Neural cell (in vitro differentiated cells): ENCODE data around the gene ARHGEF40.
A peak's percentile ranks its signal among the peaks of the same experiment; 100 is the strongest.

Source experiments
- EP300 ChIP-seq: fragments of 450-650 bp; conservative IDR thresholded peaks from 2 replicates; pipeline ENCODE4 v1.6.1; 2014; ENCODE audit warnings: antibody characterized with exemption, mild to moderate bottlenecking, moderate library complexity; ENCODE audit not compliant: poor library complexity, severe bottlenecking
- EZH2 ChIP-seq: fragments of 200-600, 300-800 bp; shearing (Covaris generic), sonication (generic); IDR thresholded peaks from 2 replicates; pipeline ENCODE4 v1.6.1; 2014; ENCODE audit warnings: antibody characterized with exemption, low read length, borderline replicate concordance, mild to moderate bottlenecking; ENCODE audit not compliant: insufficient read depth, poor library complexity, severe bottlenecking
- MXI1 ChIP-seq: fragments of 450-650 bp; conservative IDR thresholded peaks from 2 replicates; pipeline ENCODE4 v1.6.1; 2014; ENCODE audit warnings: antibody characterized with exemption, mild to moderate bottlenecking; ENCODE audit not compliant: poor library complexity, severe bottlenecking
- POLR2AphosphoS5 ChIP-seq: IDR thresholded peaks from 2 replicates; pipeline ENCODE4 v1.6.1; 2012
- RAD21 ChIP-seq: fragments of 450-650 bp; conservative IDR thresholded peaks from 2 replicates; pipeline ENCODE4 v1.6.1; 2014; ENCODE audit warnings: antibody characterized with exemption, mild to moderate bottlenecking, moderate library complexity
- SMC3 ChIP-seq: fragments of 450-650 bp; conservative IDR thresholded peaks from 2 replicates; pipeline ENCODE4 v1.6.1; 2014; ENCODE audit warnings: antibody characterized with exemption, mild to moderate bottlenecking, moderate library complexity; ENCODE audit not compliant: poor library complexity
- TAF1 ChIP-seq: IDR thresholded peaks from 2 replicates; pipeline ENCODE4 v1.6.1; 2012; ENCODE audit warnings: low read depth
- TF ChIP-seq, protein P1 (sequence below): fragments of 450-650 bp; IDR thresholded peaks from 2 replicates; pipeline ENCODE4 v1.5.1; 2014; ENCODE audit warnings: antibody characterized with exemption, mild to moderate bottlenecking, moderate library complexity; ENCODE audit not compliant: poor library complexity, severe bottlenecking
- TF ChIP-seq, protein P2 (sequence below): IDR thresholded peaks from 2 replicates; pipeline ENCODE4 v1.6.1; 2012; ENCODE audit warnings: borderline replicate concordance

DNA sequence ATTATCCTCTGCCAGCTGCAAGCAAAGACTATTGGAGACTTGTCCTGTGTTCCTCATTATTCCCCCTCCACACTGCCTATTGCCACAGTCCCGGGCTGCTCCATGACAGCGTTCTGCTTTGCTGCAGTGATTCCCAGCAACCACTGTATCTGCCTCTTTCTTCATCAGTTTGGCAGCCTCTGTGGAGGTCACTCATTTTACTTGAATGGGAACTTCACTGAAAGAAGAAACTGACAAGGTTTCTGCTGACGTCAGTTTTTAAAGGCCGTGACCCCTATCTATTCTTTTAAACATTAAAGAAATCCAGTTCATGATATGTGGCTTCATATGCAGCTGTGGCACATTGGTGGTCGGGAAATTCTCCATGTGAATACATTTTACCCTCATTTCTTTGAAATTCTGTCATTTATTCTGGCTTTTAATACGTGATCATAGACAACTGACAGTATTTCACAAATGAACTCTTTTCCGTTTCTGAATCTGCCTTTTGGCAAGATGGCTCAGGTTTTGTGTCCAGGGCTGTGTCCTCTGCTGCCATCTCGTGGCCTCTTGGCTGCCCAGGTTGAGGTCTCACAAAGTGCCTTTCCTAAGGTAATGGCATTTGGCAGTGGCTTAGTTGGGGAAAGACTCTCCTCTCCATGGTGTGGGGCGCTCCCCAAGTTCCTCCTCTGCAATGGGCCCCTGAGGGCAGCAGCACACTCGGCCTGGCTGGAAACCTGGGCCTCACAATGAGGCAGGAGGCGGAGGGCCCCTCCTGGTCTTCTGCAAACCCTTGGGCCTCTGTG lies 36.6 kb downstream of the ARHGEF40 start:
- TF ChIP-seq, protein P1, sequence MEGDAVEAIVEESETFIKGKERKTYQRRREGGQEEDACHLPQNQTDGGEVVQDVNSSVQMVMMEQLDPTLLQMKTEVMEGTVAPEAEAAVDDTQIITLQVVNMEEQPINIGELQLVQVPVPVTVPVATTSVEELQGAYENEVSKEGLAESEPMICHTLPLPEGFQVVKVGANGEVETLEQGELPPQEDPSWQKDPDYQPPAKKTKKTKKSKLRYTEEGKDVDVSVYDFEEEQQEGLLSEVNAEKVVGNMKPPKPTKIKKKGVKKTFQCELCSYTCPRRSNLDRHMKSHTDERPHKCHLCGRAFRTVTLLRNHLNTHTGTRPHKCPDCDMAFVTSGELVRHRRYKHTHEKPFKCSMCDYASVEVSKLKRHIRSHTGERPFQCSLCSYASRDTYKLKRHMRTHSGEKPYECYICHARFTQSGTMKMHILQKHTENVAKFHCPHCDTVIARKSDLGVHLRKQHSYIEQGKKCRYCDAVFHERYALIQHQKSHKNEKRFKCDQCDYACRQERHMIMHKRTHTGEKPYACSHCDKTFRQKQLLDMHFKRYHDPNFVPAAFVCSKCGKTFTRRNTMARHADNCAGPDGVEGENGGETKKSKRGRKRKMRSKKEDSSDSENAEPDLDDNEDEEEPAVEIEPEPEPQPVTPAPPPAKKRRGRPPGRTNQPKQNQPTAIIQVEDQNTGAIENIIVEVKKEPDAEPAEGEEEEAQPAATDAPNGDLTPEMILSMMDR: peak; percentile 95
- TF ChIP-seq EZH2 (no peak), TAF1 (no peak), RAD21 (peak; percentile 91), POLR2AphosphoS5 (no peak), EP300 (no peak), SMC3 (peak; percentile 94), MXI1 (peak; percentile 28)
- TF ChIP-seq, protein P2, sequence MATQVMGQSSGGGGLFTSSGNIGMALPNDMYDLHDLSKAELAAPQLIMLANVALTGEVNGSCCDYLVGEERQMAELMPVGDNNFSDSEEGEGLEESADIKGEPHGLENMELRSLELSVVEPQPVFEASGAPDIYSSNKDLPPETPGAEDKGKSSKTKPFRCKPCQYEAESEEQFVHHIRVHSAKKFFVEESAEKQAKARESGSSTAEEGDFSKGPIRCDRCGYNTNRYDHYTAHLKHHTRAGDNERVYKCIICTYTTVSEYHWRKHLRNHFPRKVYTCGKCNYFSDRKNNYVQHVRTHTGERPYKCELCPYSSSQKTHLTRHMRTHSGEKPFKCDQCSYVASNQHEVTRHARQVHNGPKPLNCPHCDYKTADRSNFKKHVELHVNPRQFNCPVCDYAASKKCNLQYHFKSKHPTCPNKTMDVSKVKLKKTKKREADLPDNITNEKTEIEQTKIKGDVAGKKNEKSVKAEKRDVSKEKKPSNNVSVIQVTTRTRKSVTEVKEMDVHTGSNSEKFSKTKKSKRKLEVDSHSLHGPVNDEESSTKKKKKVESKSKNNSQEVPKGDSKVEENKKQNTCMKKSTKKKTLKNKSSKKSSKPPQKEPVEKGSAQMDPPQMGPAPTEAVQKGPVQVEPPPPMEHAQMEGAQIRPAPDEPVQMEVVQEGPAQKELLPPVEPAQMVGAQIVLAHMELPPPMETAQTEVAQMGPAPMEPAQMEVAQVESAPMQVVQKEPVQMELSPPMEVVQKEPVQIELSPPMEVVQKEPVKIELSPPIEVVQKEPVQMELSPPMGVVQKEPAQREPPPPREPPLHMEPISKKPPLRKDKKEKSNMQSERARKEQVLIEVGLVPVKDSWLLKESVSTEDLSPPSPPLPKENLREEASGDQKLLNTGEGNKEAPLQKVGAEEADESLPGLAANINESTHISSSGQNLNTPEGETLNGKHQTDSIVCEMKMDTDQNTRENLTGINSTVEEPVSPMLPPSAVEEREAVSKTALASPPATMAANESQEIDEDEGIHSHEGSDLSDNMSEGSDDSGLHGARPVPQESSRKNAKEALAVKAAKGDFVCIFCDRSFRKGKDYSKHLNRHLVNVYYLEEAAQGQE: no peak
